Ishikawa (cell line): ENCODE results near the gene TBC1D22A.

Source experiments
- CEBPB ChIP-seq: IDR thresholded peaks from 2 replicates; pipeline ENCODE4 v1.6.1; 2012
- CREB1 ChIP-seq: IDR thresholded peaks from 2 replicates; pipeline ENCODE4 v1.6.1; 2012; ENCODE audit warnings: low read depth
- EGR1 ChIP-seq: IDR thresholded peaks from 2 replicates; pipeline ENCODE4 v1.6.1; 2012
- EP300 ChIP-seq: IDR thresholded peaks from 2 replicates; pipeline ENCODE4 v1.6.1; 2012; ENCODE audit warnings: borderline replicate concordance
- FOXM1 ChIP-seq: IDR thresholded peaks from 2 replicates; pipeline ENCODE4 v1.6.1; 2012; ENCODE audit warnings: low read depth, borderline replicate concordance
- MAX ChIP-seq: IDR thresholded peaks from 2 replicates; pipeline ENCODE4 v1.6.1; 2012
- NFIC ChIP-seq: IDR thresholded peaks from 2 replicates; pipeline ENCODE4 v1.6.1; 2012
- RAD21 ChIP-seq: IDR thresholded peaks from 2 replicates; pipeline ENCODE4 v1.6.1; 2012; ENCODE audit warnings: low read depth
- REST ChIP-seq: IDR thresholded peaks from 2 replicates; pipeline ENCODE4 v1.6.1; 2012; ENCODE audit warnings: low read depth, mild to moderate bottlenecking
- TAF1 ChIP-seq: IDR thresholded peaks from 2 replicates; pipeline ENCODE4 v1.6.1; 2012; ENCODE audit warnings: low read depth, mild to moderate bottlenecking
- TCF12 ChIP-seq: IDR thresholded peaks from 2 replicates; pipeline ENCODE4 v1.6.1; 2012; ENCODE audit warnings: low read depth
- TEAD4 ChIP-seq: IDR thresholded peaks from 2 replicates; pipeline ENCODE4 v1.6.1; 2012
- USF1 ChIP-seq: IDR thresholded peaks from 2 replicates; pipeline ENCODE4 v1.6.1; 2012
- YY1 ChIP-seq: IDR thresholded peaks from 2 replicates; pipeline ENCODE4 v1.6.1; 2012; ENCODE audit warnings: low read depth
- ZBTB7A ChIP-seq: IDR thresholded peaks from 2 replicates; pipeline ENCODE4 v1.6.1; 2012; ENCODE audit warnings: low read depth

TBC1D22A gene

GRCh38 chr22:47065756-47066615 lies 303.5 kb downstream of the TBC1D22A start:
- TF ChIP-seq CREB1 (no peak), MAX (no peak), REST (no peak), TEAD4 (no peak), ZBTB7A (no peak), FOXM1 (no peak), EGR1 (no peak), TCF12 (no peak), EP300 (no peak), YY1 (no peak), CEBPB (no peak), USF1 (no peak), TAF1 (no peak), RAD21 (no peak)

DNA sequence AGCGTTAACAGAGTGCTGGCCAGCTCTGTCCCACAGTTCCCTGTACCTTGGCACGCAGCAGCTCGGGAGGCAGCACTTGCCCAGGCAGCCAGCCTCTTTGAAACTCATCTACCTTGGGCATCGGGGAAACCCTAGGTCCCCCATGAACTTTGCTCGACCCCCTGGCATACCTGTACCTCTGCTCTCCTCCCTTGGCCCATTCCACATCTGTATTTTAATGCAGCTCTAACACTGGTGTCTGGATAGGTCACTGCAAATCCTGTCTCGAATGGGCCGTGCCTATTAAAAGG lies 304.1 kb downstream of the TBC1D22A start:
- TF ChIP-seq YY1 (no peak), TCF12 (no peak), EP300 (no peak), ZBTB7A (no peak), EGR1 (no peak), RAD21 (no peak)

- TF ChIP-seq YY1 (no peak), ZBTB7A (no peak), NFIC (no peak), REST (no peak)
These were observed 305.0 kb downstream of the TBC1D22A start for GRCh38 chr22:47067321-47067890.

DNA sequence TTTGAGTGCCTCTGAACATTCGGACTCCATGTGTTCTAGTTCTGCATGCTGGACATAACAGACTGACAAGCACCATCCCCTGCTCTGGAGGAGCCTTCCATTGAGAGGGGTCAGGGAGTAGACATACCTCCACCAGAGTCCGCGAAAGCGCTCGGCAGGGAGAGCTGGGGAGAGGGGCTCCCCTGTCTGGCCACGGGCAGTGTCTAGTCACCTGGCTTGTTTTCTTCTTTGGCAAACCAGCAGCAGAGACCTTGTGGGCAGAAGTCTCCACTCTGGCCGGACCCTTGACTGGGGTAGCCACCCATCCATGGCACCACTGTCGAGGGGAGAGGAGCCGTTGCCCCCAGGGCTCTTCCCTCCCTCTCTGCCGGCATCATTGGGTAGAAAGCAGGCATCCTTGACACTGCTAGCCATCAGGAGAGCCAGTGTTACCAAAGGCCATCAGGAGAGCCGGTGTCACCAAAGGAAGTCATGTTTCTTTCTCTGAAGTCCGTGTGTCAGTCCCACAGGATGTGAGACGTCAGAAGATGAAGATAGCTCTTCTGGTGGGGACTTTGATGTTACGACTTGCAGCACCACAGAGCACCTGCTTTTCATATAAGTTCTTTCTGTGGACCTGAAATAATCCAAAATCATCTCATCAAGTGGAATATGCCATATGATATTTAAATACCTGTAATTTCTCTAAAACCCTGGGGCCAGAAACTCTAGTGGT lies 305.6 kb downstream of the TBC1D22A start:
- TF ChIP-seq EGR1 (no peak), RAD21 (no peak), REST (no peak), USF1 (no peak), NFIC (no peak), ZBTB7A (no peak), FOXM1 (no peak), TEAD4 (no peak), MAX (no peak), CREB1 (no peak), YY1 (no peak), TCF12 (no peak), EP300 (no peak)
